ENCODE results near the gene MICAL3.

The MICAL3 gene

GRCh38 chr22:17792299-17792698 is 232.1 kb downstream of the MICAL3 start:
- Histone ChIP-seq H3K4me3 (ENCODE audit: low read depth, low read length) (no peak overlapping the region), H3K9ac (no peak overlapping the region), H3K79me2 (no peaks in the 10 kb centered on the region), H3K4me2 (ENCODE audit: low read length) (no peak overlapping the region), H3K9me3 (ENCODE audit: control insufficient read depth, low read length) (no peaks in the 10 kb centered on the region), H2AFZ (no peak overlapping the region), H3K36me3 (ENCODE audit: control insufficient read depth, insufficient read depth, low read length) (no peaks in the 10 kb centered on the region), H3K4me1 (no peaks in the 10 kb centered on the region), H3K27me3 (ENCODE audit: control insufficient read depth, insufficient read depth, low read length) (no peaks in the 10 kb centered on the region), H3K27ac (no peak overlapping the region)
- TF ChIP-seq CTCF (IDR thresholded peaks at IDR 0.05): no peak

GRCh38 chr22:17791196-17791595 is 233.2 kb downstream of the MICAL3 start:
- Histone ChIP-seq H3K4me3 (ENCODE audit: low read depth, low read length) (no peak overlapping the region), H3K4me1 (no peaks in the 10 kb centered on the region), H3K27ac (no peak overlapping the region), H3K9ac (no peak overlapping the region), H3K36me3 (ENCODE audit: control insufficient read depth, insufficient read depth, low read length) (no peaks in the 10 kb centered on the region), H3K4me2 (ENCODE audit: low read length) (no peak overlapping the region), H3K9me3 (ENCODE audit: control insufficient read depth, low read length) (no peaks in the 10 kb centered on the region), H3K27me3 (ENCODE audit: control insufficient read depth, insufficient read depth, low read length) (no peaks in the 10 kb centered on the region), H2AFZ (no peak overlapping the region), H3K79me2 (no peaks in the 10 kb centered on the region)
- TF ChIP-seq CTCF (IDR thresholded peaks at IDR 0.05): no peak

GRCh38 chr22:17789379-17790200 is 234.8 kb downstream of the MICAL3 start:
- Histone ChIP-seq H3K79me2 (no peaks in the 10 kb centered on the region), H3K27ac (no peak overlapping the region), H2AFZ (no peak overlapping the region), H3K9me3 (ENCODE audit: control insufficient read depth, low read length) (no peaks in the 10 kb centered on the region), H3K4me3 (ENCODE audit: low read depth, low read length) (no peak overlapping the region), H3K27me3 (ENCODE audit: control insufficient read depth, insufficient read depth, low read length) (no peaks in the 10 kb centered on the region), H3K4me2 (ENCODE audit: low read length) (no peak overlapping the region), H3K9ac (no peak overlapping the region), H3K36me3 (ENCODE audit: control insufficient read depth, insufficient read depth, low read length) (no peaks in the 10 kb centered on the region), H3K4me1 (no peaks in the 10 kb centered on the region)
- TF ChIP-seq CTCF (IDR thresholded peaks at IDR 0.05): no peak

DNA sequence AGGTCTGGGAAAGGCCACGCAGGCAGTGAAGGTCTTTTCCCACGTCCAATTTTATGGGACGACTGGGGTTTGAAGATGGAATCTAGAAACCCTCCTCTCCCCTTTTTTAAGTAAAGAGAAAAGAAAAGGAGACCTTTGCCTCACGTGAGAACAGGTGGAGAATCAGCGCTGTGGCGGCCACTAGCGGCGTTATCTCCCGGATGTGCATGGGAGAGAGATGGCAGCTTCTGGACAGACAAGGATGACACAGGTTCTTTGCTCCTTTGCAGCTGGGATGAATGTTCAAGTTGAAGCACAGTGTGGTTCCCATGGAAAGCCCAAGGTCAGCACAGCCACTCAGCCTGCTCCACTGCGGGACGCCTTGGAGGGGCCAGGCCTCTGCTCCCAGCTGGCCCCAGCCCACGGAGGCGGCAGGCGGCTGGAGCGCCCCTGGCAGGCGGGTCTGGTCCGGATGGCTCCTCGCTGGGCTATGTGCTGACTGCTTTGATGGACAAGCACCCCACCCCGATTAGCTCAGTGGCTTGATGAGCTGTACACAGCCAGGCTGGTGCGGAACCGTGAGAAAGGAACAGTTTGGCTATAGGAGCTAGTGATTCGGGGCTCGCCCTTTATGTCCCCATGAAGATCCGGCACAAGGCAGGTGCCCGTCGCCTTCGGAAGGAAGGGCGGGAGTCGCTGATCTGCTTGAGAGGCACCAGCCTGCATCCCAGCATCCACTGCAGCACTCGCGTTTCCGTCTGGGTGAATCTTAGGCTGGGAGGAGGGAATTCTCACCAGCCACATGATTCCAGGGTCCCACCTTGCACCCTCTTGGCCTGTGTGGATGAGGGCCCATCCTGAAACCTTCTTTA is 235.6 kb downstream of the MICAL3 start:
- no peaks in the 10 kb centered on the region for H3K79me2 ChIP-seq
- no peak overlapping the region for H3K27ac ChIP-seq
- H3K4me3 ChIP-seq (ENCODE audit: low read depth, low read length): no peak overlapping the region
- H3K27me3 ChIP-seq (ENCODE audit: control insufficient read depth, insufficient read depth, low read length): no peaks in the 10 kb centered on the region
- H2AFZ ChIP-seq: no peak overlapping the region
- no peaks in the 10 kb centered on the region for H3K4me1 ChIP-seq
- TF ChIP-seq CTCF (IDR thresholded peaks at IDR 0.05): no peak
- no peaks in the 10 kb centered on the region for H3K36me3 ChIP-seq (ENCODE audit: control insufficient read depth, insufficient read depth, low read length)
- no peak overlapping the region for H3K4me2 ChIP-seq (ENCODE audit: low read length)
- no peaks in the 10 kb centered on the region for H3K9me3 ChIP-seq (ENCODE audit: control insufficient read depth, low read length)
- H3K9ac ChIP-seq: no peak overlapping the region
